Keratinocyte (primary cell): ENCODE results near the gene SLC27A1. TPM values are rescaled to one million over a fixed set of nuclear protein-coding genes. Genes with fewer than 3 reads are reported as not detected.
"Not testable (repeated sequence)": the region's sequence is repeated elsewhere in the genome, so short reads cannot be mapped to it uniquely, and the experiment has no call there.

Experiments used
- DNase-seq: peaks from one replicate; pipeline ENCODE4 v3.0.0-alpha.2; 2011; ENCODE audit warnings: low read depth, missing footprints, low spot score
- FAIRE-seq: peaks from 2 replicates; lab custom pipeline; 2011; peaks lifted over from hg19 to GRCh38; lab: Jason Lieb, UNC
- H2AFZ ChIP-seq: 2 replicates; pipeline ENCODE4 v1.6.0; 2012; ENCODE audit warnings: low read length, control low read depth, inconsistent platforms; ENCODE audit not compliant: control insufficient read depth
- H3K27ac ChIP-seq: 2 replicates; pipeline ENCODE4 v1.5.1; 2011; ENCODE audit warnings: low read length; ENCODE audit not compliant: control insufficient read depth, insufficient read depth
- H3K27me3 ChIP-seq: 3 replicates; pipeline ENCODE4 v1.6.0; 2011; ENCODE audit warnings: low read length; ENCODE audit not compliant: control insufficient read depth, insufficient read depth; ENCODE audit errors: extremely low read depth
- H3K36me3 ChIP-seq, 2 experiments: 2 replicates in 1 of 2; 3 replicates in 1 of 2; pipeline ENCODE4 v1.5.1; 2011; ENCODE audit warnings: low read length in 2 of 2, mild to moderate bottlenecking in 1 of 2; ENCODE audit not compliant: control insufficient read depth in 2 of 2, insufficient read depth in 2 of 2; ENCODE audit errors: extremely low read depth in 1 of 2
- H3K4me1 ChIP-seq: 3 replicates; pipeline ENCODE4 v1.5.1; 2011; ENCODE audit warnings: low read length; ENCODE audit not compliant: control insufficient read depth, insufficient read depth; ENCODE audit errors: extremely low read depth
- H3K4me2 ChIP-seq: 3 replicates; pipeline ENCODE4 v1.6.0; 2011; ENCODE audit warnings: low read depth, low read length; ENCODE audit not compliant: control insufficient read depth, insufficient read depth; ENCODE audit errors: extremely low read depth
- H3K4me3 ChIP-seq, 3 experiments: fragments of 200-600 bp in 1 of 3; sonication (generic) in 1 of 3; 2 replicates in 2 of 3; 3 replicates in 1 of 3; pipeline ENCODE4 v1.5.1; 2011 to 2016; ENCODE audit warnings: low read length in 3 of 3, mild to moderate bottlenecking in 3 of 3, control low read depth in 2 of 3, inconsistent platforms in 1 of 3, low read depth in 1 of 3, mixed read lengths in 1 of 3, mixed run types in 1 of 3, moderate library complexity in 1 of 3; ENCODE audit not compliant: control insufficient read depth in 2 of 3, insufficient read depth in 2 of 3; ENCODE audit errors: extremely low read depth in 1 of 3
- H3K79me2 ChIP-seq: 2 replicates; pipeline ENCODE4 v1.6.0; 2012; ENCODE audit warnings: low read length; ENCODE audit not compliant: control insufficient read depth, insufficient read depth
- H3K9ac ChIP-seq: 3 replicates; pipeline ENCODE4 v1.6.0; 2011; ENCODE audit warnings: low read length; ENCODE audit not compliant: control insufficient read depth, insufficient read depth; ENCODE audit errors: extremely low read depth
- H3K9me1 ChIP-seq: 3 replicates; pipeline ENCODE4 v1.6.0; 2011; ENCODE audit warnings: low read length; ENCODE audit not compliant: control insufficient read depth, insufficient read depth; ENCODE audit errors: extremely low read depth
- H3K9me3 ChIP-seq: 2 replicates; pipeline ENCODE4 v1.5.1; 2012; ENCODE audit warnings: low read depth, low read length; ENCODE audit not compliant: control insufficient read depth
- H4K20me1 ChIP-seq: 3 replicates; pipeline ENCODE4 v1.6.0; 2011; ENCODE audit warnings: low read length; ENCODE audit not compliant: control insufficient read depth, insufficient read depth; ENCODE audit errors: extremely low read depth
- CTCF ChIP-seq, 3 experiments: IDR thresholded peaks in 1 of 3; conservative IDR thresholded peaks in 1 of 3; optimal IDR thresholded peaks in 1 of 3; 2 replicates in 2 of 3; 3 replicates in 1 of 3; pipeline versions ENCODE3 to v1.5.1; 2011; ENCODE audit warnings: low read length in 3 of 3, mild to moderate bottlenecking in 3 of 3, moderate library complexity in 2 of 3, control low read depth in 1 of 3, inconsistent platforms in 1 of 3; ENCODE audit not compliant: insufficient read depth in 2 of 3; ENCODE audit errors: extremely low read depth in 1 of 3
- EZH2 ChIP-seq: IDR thresholded peaks from one replicate; pipeline ENCODE4 v1.6.1; 2012; ENCODE audit warnings: inconsistent platforms, mild to moderate bottlenecking, low read length, moderate library complexity
- dilution Hi-C: fragments of 300-500 bp; cut with MboI; formaldehyde crosslinking; loops from one replicate; pipeline ENCODE4 v1.7.0; 2020; ENCODE audit warnings: low sequenced_read_pairs; ENCODE audit not compliant: extremely low pct_ligation_motif_present
- polyA plus RNA-seq, 5 experiments: library from polyadenylated mRNA; depleted of rRNA in 3 of 5; stranded (reverse) in 3 of 5; stranded (forward) in 1 of 5; unstranded in 1 of 5; fragments of >200 nt; gene quantifications; 1 replicate in 1 of 5; 2 replicates in 3 of 5; 3 replicates in 1 of 5; pipeline versions ENCODE4 v1.2.1 to v1.2.3, GENCODE V29; 2011 to 2012; ENCODE audit warnings: missing spikeins in 2 of 5, low read depth in 1 of 5, low replicate concordance in 1 of 5

Gene SLC27A1
- polyA plus RNA-seq, 1 donor (not counting 4 experiments of a cell fraction or from before 2014, with no cell fraction given), result 8.4 TPM

DNA sequence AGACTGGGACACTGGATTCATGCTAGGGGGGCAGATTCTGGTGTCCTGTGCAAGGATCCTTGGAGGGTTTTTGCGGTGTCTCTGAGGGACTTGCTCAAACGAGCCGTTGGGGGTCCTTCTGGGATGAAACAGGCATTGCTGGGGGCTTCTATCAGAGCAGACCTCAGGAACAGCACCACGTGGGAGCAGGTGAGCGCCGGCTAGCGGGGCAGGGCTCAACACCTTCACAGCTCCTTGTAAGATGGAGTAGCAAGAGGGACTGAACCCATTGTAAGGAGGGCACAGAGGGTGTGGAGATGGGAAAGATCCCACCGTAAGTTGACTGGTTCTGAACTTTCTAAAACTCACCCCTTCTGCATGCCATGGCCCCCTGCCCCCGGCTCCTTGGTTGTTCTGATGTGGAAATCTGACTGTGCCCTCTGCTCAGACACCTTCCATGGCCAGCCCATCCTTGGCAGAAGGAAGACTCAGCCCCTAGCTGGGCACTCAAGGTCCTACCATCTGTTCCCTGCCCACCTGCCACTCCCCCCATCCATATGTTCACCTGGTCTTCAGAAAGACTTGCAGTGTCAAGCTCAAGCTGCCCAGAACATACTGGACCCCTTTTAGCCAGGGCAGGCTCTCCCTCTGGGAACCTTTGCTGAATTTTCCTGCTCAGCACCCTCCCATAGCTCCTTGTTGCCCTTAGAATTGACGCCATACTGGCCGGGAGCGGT lies 1.2 kb downstream of the SLC27A1 start:
- no peak overlapping the region for H2AFZ ChIP-seq
- peaks cover 19% of the 10 kb centered on the region for H3K79me2 ChIP-seq
- peak; percentile 39 for FAIRE-seq
- H3K36me3 ChIP-seq, result no peaks in the 10 kb centered on the region
- TF ChIP-seq CTCF (optimal IDR thresholded peaks at IDR 0.05 in 1 of 3, IDR thresholded peaks at IDR 0.05 in 1 of 3, conservative IDR thresholded peaks at IDR 0.05 in 1 of 3; ENCODE audit: extremely low read depth in 1 of 3, insufficient read depth in 2 of 3, low read length in 3 of 3) (peak in 1 of 3 experiments; percentile 33), EZH2 (no peak)
- H3K27me3 ChIP-seq, result no peaks in the 10 kb centered on the region
- peak overlapping the region; percentile 66 to 85 (median 85) for H3K4me3 ChIP-seq
- H3K9ac ChIP-seq, result peak overlapping the region; percentile 88
- peaks cover 31% of the 10 kb centered on the region for H3K4me1 ChIP-seq
- dilution Hi-C loops, result no loop called here
- H3K4me2 ChIP-seq, result peak overlapping the region; percentile 89
- DNase-seq, result no peak
- H4K20me1 ChIP-seq, result no peaks in the 10 kb centered on the region
- no peaks in the 10 kb centered on the region for H3K9me3 ChIP-seq
- no peak overlapping the region for H3K27ac ChIP-seq
- no peaks in the 10 kb centered on the region for H3K9me1 ChIP-seq

DNA sequence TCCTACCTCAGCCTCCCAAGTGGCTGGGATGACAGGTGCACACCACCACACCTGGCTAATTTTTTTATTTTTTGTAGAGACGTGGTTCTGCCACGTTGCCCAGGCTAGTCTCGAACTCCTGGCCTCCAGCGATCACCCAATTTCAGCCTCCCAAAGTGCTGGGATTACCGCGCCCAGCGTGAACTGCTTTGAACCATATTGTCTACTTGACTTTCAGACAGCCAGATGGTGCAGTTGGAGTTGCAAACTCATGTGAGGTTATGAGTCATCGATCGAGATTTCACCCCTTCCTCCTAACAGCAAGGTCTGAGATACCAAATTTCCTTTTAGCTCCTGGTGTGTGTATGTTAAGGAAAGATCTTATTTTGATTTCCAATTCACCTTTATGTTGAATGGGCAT lies 2.7 kb downstream of the SLC27A1 start:
- dilution Hi-C loops, result no loop called here
- peaks cover 33% of the 10 kb centered on the region for H3K4me1 ChIP-seq
- no peaks in the 10 kb centered on the region for H4K20me1 ChIP-seq
- peak; percentile 62 for FAIRE-seq
- H2AFZ ChIP-seq, result no peak overlapping the region
- H3K9me3 ChIP-seq, result no peaks in the 10 kb centered on the region
- peaks cover 20% of the 10 kb centered on the region for H3K79me2 ChIP-seq
- H3K4me2 ChIP-seq, result no peak overlapping the region
- no peak overlapping the region for H3K27ac ChIP-seq
- TF ChIP-seq EZH2 (no peak), CTCF (optimal IDR thresholded peaks at IDR 0.05 in 1 of 3, IDR thresholded peaks at IDR 0.05 in 1 of 3, conservative IDR thresholded peaks at IDR 0.05 in 1 of 3; ENCODE audit: extremely low read depth in 1 of 3, insufficient read depth in 2 of 3, low read length in 3 of 3) (peak in 1 of 3 experiments; percentile 41)
- no peaks in the 10 kb centered on the region for H3K9me1 ChIP-seq
- no peak for DNase-seq
- no peak overlapping the region for H3K4me3 ChIP-seq
- no peaks in the 10 kb centered on the region for H3K36me3 ChIP-seq
- no peaks in the 10 kb centered on the region for H3K27me3 ChIP-seq
- H3K9ac ChIP-seq, result no peak overlapping the region

DNA sequence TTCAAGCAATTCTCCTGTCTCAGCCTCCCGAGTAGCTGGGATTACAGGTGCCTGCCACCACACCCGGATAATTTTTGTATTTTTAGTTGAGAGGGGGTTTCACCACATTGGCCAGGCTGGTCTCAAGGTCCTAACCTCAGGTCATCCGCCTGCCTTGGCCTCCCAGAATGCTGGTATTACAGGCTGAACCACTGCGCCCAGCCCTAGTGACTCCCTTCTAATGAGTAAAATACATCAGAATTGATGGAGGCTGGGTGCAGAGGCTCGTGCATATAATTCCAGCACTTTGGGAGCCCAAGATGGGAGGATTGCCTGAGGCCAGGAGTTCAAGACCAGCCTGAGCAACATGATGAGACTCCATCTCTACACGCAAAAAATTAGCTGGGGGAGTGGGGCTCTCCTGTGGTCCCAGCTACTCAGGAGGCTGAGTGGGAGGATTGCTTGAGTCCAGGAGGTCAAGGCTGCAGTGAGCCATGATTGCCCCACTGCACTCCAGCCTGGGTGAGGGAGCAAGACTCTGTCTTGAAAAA lies 4.8 kb downstream of the SLC27A1 start:
- FAIRE-seq, H3K9me3 ChIP-seq, H3K27me3 ChIP-seq, H4K20me1 ChIP-seq, DNase-seq, H3K9me1 ChIP-seq, H3K36me3 ChIP-seq, dilution Hi-C loops, H3K4me3 ChIP-seq: not testable (repeated sequence)
- Histone ChIP-seq H3K4me2 (peak overlapping the region; percentile 74), H3K27ac (peak overlapping the region; percentile 49), H3K9ac (peak overlapping the region; percentile 13), H3K4me1 (peaks cover 24% of the 10 kb centered on the region), H3K79me2 (peaks cover 20% of the 10 kb centered on the region), H2AFZ (peak overlapping the region; percentile 73)
